ENCODE measurements around the gene STRBP. TPM values are rescaled to one million over a fixed set of nuclear protein-coding genes. Genes with fewer than 3 reads are reported as not detected.

The STRBP gene
- total RNA-seq, 1 donor from 2014 or later = 17.3 TPM

DNA sequence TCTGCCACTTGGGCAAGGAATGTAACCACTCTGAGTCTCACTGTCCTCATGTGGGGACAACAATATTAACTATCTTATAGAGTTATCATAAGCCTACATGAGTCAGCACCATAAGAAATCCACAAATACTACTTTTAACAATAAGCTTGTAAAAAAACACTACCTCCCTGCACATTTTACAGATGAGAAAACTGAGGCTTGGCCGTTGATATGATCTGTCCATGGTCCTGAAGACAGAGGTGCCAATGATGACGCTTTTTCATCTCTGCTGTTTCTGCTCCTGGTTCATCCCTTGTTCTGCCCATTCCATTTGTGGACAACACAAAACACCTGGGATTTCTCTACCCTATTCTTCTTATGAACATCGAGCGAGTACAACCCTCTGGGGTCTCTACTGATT is 23.4 kb upstream of the STRBP start:
- TF ChIP-seq, protein P1, sequence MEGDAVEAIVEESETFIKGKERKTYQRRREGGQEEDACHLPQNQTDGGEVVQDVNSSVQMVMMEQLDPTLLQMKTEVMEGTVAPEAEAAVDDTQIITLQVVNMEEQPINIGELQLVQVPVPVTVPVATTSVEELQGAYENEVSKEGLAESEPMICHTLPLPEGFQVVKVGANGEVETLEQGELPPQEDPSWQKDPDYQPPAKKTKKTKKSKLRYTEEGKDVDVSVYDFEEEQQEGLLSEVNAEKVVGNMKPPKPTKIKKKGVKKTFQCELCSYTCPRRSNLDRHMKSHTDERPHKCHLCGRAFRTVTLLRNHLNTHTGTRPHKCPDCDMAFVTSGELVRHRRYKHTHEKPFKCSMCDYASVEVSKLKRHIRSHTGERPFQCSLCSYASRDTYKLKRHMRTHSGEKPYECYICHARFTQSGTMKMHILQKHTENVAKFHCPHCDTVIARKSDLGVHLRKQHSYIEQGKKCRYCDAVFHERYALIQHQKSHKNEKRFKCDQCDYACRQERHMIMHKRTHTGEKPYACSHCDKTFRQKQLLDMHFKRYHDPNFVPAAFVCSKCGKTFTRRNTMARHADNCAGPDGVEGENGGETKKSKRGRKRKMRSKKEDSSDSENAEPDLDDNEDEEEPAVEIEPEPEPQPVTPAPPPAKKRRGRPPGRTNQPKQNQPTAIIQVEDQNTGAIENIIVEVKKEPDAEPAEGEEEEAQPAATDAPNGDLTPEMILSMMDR (IDR thresholded peaks at IDR 0.05) = no peak
- no peaks in the 10 kb centered on the region for H3K36me3 Mint-ChIP-seq (ENCODE audit: unreplicated experiment)
- no peak overlapping the region for H3K27ac Mint-ChIP-seq (ENCODE audit: unreplicated experiment)
- H3K27me3 Mint-ChIP-seq (ENCODE audit: unreplicated experiment) = peaks cover 29% of the 10 kb centered on the region
- no peak for DNase-seq (ENCODE audit: extremely low spot score, unreplicated experiment)
- H3K4me1 Mint-ChIP-seq (ENCODE audit: unreplicated experiment) = no peaks in the 10 kb centered on the region
- H3K4me3 Mint-ChIP-seq (ENCODE audit: unreplicated experiment) = no peak overlapping the region
- H3K9me3 Mint-ChIP-seq (ENCODE audit: unreplicated experiment) = no peaks in the 10 kb centered on the region

DNA sequence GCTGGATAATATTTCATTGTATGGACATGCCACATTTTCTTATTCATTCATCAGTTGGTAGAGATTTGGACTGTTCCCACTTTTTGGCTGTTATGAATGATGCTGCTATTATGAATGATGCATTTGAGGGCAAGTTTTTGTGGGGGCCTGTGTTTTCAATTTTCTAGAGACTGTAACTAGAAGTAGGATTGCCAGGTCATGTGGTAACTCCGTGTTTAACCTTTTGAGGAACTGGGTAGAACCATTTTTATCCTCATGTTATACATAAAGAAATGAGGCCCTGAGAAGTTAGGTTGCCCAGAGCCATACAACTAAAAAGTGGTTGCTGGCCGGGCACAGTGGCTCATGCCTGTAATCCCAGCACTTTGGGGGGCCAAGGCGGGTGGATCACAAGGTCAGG is 22.4 kb upstream of the STRBP start:
- Mint-ChIP-seq H3K9me3 (ENCODE audit: unreplicated experiment) (no peaks in the 10 kb centered on the region), H3K4me3 (ENCODE audit: unreplicated experiment) (no peak overlapping the region), H3K4me1 (ENCODE audit: unreplicated experiment) (no peaks in the 10 kb centered on the region), H3K27ac (ENCODE audit: unreplicated experiment) (no peak overlapping the region), H3K36me3 (ENCODE audit: unreplicated experiment) (no peaks in the 10 kb centered on the region), H3K27me3 (ENCODE audit: unreplicated experiment) (peaks cover 33% of the 10 kb centered on the region)
- DNase-seq (ENCODE audit: extremely low spot score, unreplicated experiment) = no peak
- TF ChIP-seq, protein P1 (IDR thresholded peaks at IDR 0.05) = no peak

DNA sequence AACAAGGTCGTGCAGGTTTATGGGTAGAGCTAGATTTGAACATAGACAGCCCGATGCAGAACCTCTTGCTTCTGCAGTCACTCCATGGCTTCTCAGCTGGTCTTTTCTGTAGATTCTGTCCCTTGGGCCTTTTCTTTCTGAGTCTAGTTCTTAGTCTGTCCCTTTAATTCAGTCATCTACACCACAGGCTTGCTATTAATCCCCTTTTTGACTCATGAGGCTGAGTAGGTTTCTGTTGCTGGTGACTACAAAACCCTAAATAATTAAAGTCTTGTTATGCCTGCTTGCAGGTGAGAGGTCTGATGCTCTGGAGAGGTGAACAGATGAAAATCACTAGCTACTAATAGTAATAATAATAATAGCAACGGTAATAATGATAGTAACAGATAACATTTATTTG is 19.3 kb upstream of the STRBP start:
- Mint-ChIP-seq H3K27ac (ENCODE audit: unreplicated experiment) (no peak overlapping the region), H3K4me3 (ENCODE audit: unreplicated experiment) (no peak overlapping the region), H3K27me3 (ENCODE audit: unreplicated experiment) (peaks cover 31% of the 10 kb centered on the region), H3K36me3 (ENCODE audit: unreplicated experiment) (no peaks in the 10 kb centered on the region), H3K4me1 (ENCODE audit: unreplicated experiment) (no peaks in the 10 kb centered on the region), H3K9me3 (ENCODE audit: unreplicated experiment) (no peaks in the 10 kb centered on the region)
- DNase-seq (ENCODE audit: extremely low spot score, unreplicated experiment) = no peak
- TF ChIP-seq, protein P1 (IDR thresholded peaks at IDR 0.05) = no peak

DNA sequence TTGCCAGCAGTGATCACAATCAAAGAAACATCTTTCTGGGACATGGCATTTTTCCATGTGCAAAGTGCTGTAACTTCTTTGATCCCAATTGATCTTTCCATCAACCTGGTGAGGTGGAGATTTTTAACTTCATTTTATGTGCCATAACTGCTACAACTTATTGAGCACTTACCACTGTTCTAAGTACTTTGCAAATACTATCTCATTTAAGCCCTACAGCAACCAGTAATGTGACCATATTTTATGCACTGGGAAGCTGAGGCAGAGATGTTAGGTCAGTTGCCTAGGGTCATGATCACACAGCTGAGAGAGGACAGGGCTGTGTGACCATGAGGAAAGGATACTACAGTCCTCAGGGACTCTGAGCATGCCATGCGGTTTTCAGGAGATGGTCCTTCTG is 17.9 kb upstream of the STRBP start:
- H3K4me3 Mint-ChIP-seq (ENCODE audit: unreplicated experiment) = no peak overlapping the region
- H3K36me3 Mint-ChIP-seq (ENCODE audit: unreplicated experiment) = no peaks in the 10 kb centered on the region
- no peak for DNase-seq (ENCODE audit: extremely low spot score, unreplicated experiment)
- H3K9me3 Mint-ChIP-seq (ENCODE audit: unreplicated experiment) = no peaks in the 10 kb centered on the region
- H3K27ac Mint-ChIP-seq (ENCODE audit: unreplicated experiment) = no peak overlapping the region
- H3K27me3 Mint-ChIP-seq (ENCODE audit: unreplicated experiment) = peaks cover 19% of the 10 kb centered on the region
- H3K4me1 Mint-ChIP-seq (ENCODE audit: unreplicated experiment) = no peaks in the 10 kb centered on the region
- TF ChIP-seq, protein P1 (IDR thresholded peaks at IDR 0.05) = no peak

DNA sequence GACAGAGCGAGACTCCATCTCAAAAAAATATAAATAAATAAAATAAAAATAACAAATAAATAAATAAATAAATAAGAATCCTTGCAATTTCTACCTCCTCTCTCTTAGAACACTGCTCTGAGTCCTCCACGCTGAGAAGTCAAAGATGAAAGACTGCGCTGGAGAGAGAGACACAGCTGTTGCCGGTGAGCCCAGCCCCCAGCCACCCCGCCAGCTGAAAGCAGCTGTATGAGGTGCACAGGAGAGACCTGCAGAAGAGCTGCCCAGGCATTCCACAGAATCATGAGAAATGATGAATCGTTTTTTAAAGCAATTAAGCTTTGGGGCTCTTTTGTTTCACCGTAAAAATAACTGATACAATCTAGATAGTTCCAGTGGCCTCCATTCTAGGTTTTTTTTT is 16.3 kb upstream of the STRBP start:
- no peaks in the 10 kb centered on the region for H3K4me1 Mint-ChIP-seq (ENCODE audit: unreplicated experiment)
- DNase-seq (ENCODE audit: extremely low spot score, unreplicated experiment) = no peak
- peaks cover 22% of the 10 kb centered on the region for H3K27me3 Mint-ChIP-seq (ENCODE audit: unreplicated experiment)
- no peaks in the 10 kb centered on the region for H3K9me3 Mint-ChIP-seq (ENCODE audit: unreplicated experiment)
- TF ChIP-seq, protein P1 (IDR thresholded peaks at IDR 0.05) = no peak
- no peak overlapping the region for H3K27ac Mint-ChIP-seq (ENCODE audit: unreplicated experiment)
- H3K4me3 Mint-ChIP-seq (ENCODE audit: unreplicated experiment) = no peak overlapping the region
- H3K36me3 Mint-ChIP-seq (ENCODE audit: unreplicated experiment) = no peaks in the 10 kb centered on the region
